ENCODE measurements around the gene GADL1.

Gene GADL1

DNA sequence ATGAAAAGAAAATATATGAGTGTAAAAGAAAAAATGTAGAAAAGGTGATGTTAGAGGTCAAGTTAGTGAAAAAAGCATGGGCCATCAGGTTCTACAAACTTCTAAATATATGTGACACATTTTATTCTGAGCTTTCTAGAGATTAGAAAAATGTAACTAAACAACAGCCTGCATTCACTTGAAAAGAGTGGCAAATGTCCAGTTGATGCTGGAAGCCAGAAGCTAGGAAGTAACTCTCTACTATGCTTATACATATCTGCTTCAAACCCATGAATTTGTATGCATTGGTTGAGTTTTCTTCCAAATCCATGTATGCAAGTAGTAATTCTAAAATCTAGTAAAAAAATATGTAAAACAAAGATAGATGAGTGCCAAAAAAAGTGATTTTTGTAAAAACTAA, 164.5 kb downstream of the GADL1 start:
- DNase-seq, result no peak
- TF ChIP-seq POLR2A (IDR thresholded peaks at IDR 0.05; ENCODE audit: low read length) (no peak), GATA1 (IDR thresholded peaks at IDR 0.05; ENCODE audit: low read depth, low read length) (no peak)

DNA sequence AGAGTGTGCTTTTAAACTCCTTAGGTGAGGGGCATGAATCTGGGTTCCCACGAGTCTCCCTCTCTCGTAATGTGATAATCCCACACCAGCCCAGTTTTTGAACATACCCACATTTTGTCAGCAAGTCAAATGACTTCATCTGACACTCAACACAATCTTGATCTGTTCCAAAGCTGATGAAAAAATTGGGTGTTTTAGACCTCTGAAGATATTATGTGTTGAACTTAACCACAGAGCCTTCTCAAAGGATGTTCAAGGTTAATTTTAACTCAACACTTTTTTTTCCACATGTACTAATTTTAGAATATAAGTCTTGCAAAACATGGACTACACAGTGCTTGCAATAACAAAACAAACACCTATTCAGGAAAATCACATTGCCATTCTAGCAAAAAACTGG, 164.9 kb downstream of the GADL1 start:
- DNase-seq, result no peak
- TF ChIP-seq GATA1 (IDR thresholded peaks at IDR 0.05; ENCODE audit: low read depth, low read length) (no peak), POLR2A (IDR thresholded peaks at IDR 0.05; ENCODE audit: low read length) (no peak)

- TF ChIP-seq POLR2A (IDR thresholded peaks at IDR 0.05; ENCODE audit: low read length) (no peak), GATA1 (IDR thresholded peaks at IDR 0.05; ENCODE audit: low read depth, low read length) (no peak)
- no peak for DNase-seq
These were observed 166.3 kb downstream of the GADL1 start for GRCh38 chr3:30728143-30728542.

DNA sequence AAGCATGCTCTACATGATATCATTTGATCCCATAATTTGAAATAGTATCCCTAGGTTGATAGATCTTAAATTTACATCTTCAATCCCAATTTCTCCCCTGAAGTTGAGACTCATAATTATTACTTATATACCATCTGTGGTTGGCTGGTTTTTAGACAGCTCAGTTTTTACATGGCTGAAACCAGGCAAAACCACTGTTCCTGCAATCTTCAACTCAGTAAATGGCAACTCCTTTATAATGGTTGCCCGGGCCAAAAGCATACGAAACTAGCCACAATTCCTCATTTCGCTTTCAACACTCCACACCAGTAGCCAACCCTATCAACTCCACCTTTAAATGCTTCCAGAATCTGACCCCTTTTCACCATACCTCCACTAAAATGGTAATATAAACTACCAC, 169.6 kb downstream of the GADL1 start:
- DNase-seq, result no peak
- TF ChIP-seq GATA1 (IDR thresholded peaks at IDR 0.05; ENCODE audit: low read depth, low read length) (no peak), POLR2A (IDR thresholded peaks at IDR 0.05; ENCODE audit: low read length) (no peak)

DNA sequence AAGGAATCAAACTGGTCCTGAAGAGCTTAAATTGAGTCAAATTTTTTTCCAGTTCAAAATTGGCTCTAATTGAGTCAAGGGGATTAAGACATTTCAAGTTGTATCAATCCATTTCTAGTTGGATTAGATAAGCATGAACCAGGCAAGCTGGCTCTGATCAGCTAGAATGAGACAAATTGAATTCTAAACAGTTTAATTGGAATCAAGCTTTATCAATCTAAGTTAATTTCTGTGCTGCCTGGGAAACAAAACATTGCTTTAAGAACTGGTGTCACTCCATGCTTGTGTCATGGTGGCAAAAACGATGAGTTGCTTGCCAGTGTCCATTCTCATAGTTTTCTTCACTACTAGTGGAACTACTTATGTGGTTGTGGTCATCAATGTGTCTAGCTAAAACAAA, 171.2 kb downstream of the GADL1 start:
- no peak for TF ChIP-seq GATA1 (IDR thresholded peaks at IDR 0.05; ENCODE audit: low read depth, low read length)
- TF ChIP-seq POLR2A (IDR thresholded peaks at IDR 0.05; ENCODE audit: low read length), result no peak
- DNase-seq, result no peak

DNA sequence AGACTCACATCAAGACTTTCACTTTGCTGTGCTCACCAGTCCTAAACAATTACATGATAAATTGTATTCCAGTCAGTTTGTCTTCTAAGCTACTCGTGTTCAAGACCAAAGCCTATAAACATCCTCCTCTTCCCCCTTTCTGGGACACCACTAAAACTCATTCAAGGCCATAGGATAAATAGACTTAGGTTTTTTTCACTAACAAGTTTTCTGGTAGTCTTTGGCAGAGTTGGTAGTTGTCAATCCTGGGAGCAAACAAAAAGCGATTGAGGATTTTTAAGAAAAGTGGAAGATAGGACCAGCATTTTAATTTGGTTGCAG, 173.2 kb downstream of the GADL1 start:
- DNase-seq, result no peak
- TF ChIP-seq POLR2A (IDR thresholded peaks at IDR 0.05; ENCODE audit: low read length) (no peak), GATA1 (IDR thresholded peaks at IDR 0.05; ENCODE audit: low read depth, low read length) (no peak)

DNA sequence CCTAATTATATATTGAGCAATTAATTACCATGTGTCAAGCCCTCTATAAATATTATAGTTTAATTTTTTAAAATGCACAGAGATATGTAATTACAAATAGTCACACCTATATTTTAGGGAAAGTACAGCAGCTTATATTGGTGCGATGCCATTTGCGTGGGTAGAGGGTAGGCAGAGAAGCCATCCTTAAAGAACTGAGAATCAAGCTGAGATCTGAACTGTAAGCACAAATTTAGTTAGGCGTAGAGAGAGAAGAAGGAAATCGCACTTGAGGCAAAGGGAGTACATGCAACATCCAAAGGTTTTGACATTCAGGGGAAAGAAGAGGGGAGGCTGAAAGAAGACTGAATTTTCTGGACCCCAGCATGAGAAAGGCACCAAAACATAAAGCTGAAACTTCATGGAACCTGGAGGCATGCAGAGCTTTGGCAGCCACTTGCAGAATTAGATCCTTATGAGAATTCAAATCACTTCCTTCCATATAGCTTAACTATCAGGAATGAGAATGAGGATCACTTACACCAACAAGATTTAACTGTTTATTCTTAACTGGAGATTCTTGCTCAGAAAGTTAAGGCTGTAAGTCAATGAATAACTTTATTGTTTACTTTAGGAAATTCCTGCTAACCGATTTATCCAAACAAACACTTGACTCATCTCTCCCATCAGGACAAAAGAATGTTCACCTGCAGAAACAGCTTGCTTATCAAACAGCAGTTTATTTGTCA, 173.7 kb downstream of the GADL1 start:
- TF ChIP-seq GATA1 (IDR thresholded peaks at IDR 0.05; ENCODE audit: low read depth, low read length) (no peak), POLR2A (IDR thresholded peaks at IDR 0.05; ENCODE audit: low read length) (no peak)
- DNase-seq, result no peak

- no peak for DNase-seq
- TF ChIP-seq GATA1 (IDR thresholded peaks at IDR 0.05; ENCODE audit: low read depth, low read length) (no peak), POLR2A (IDR thresholded peaks at IDR 0.05; ENCODE audit: low read length) (no peak)
These were observed 174.9 kb downstream of the GADL1 start for GRCh38 chr3:30719536-30719935.

- DNase-seq, result no peak
- TF ChIP-seq GATA1 (IDR thresholded peaks at IDR 0.05; ENCODE audit: low read depth, low read length) (no peak), POLR2A (IDR thresholded peaks at IDR 0.05; ENCODE audit: low read length) (no peak)
These were observed 180.5 kb downstream of the GADL1 start for GRCh38 chr3:30713885-30714503.

- TF ChIP-seq GATA1 (IDR thresholded peaks at IDR 0.05; ENCODE audit: low read depth, low read length) (no peak), POLR2A (IDR thresholded peaks at IDR 0.05; ENCODE audit: low read length) (no peak)
- no peak for DNase-seq
These were observed 181.5 kb downstream of the GADL1 start for GRCh38 chr3:30712991-30713390.

DNA sequence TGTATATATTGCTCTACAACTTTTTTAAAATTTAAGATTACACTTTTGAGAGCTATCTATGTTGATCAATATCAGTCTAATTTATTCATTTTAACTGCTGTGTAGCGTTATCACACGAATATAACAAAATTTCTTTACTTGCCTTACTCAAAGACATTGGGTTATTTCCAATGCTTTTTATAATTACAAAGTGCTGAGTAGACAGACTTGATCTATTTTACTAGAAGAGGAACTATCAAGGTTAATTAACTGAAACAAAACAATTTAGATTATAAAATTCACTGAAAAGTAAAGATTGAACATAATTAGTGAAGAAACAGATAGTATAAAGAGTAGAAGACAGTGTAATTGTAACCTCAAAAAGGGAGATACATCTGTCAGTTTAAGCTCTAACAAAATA, 182.6 kb downstream of the GADL1 start:
- TF ChIP-seq POLR2A (IDR thresholded peaks at IDR 0.05; ENCODE audit: low read length), result no peak
- TF ChIP-seq GATA1 (IDR thresholded peaks at IDR 0.05; ENCODE audit: low read depth, low read length), result no peak
- DNase-seq, result no peak

DNA sequence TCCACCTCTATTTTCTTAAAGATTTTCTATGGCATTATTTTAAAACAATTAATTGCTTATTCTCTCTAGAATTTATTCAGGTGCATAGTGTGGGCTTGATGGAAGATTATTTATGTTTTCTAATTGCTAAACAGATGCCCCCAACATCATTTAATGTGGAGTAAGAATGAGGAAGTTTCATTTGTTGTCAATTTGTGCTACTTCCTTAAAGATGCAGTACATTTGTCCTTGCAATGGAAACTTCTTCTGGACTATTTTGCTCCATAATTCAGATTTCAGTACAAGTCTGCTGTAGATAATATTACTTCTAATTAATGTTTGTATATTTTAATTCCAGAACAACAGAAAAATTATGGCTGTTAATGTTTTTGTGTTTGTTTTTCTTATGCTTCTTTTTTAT, 183.3 kb downstream of the GADL1 start:
- DNase-seq, result no peak

GRCh38 chr3:30710017-30710416, 184.4 kb downstream of the GADL1 start:
- TF ChIP-seq POLR2A (IDR thresholded peaks at IDR 0.05; ENCODE audit: low read length) (no peak), GATA1 (IDR thresholded peaks at IDR 0.05; ENCODE audit: low read depth, low read length) (no peak)
- no peak for DNase-seq

More for the DNA sequence above, 183.3 kb downstream of the GADL1 start:
- no peak for TF ChIP-seq POLR2A (IDR thresholded peaks at IDR 0.05; ENCODE audit: low read length)
- TF ChIP-seq GATA1 (IDR thresholded peaks at IDR 0.05; ENCODE audit: low read depth, low read length), result no peak

GRCh38 chr3:30708472-30708871, 186.0 kb downstream of the GADL1 start:
- no peak for TF ChIP-seq POLR2A (IDR thresholded peaks at IDR 0.05; ENCODE audit: low read length)
- no peak for TF ChIP-seq GATA1 (IDR thresholded peaks at IDR 0.05; ENCODE audit: low read depth, low read length)
- DNase-seq, result no peak

GRCh38 chr3:30707825-30708224, 186.6 kb downstream of the GADL1 start:
- TF ChIP-seq GATA1 (IDR thresholded peaks at IDR 0.05; ENCODE audit: low read depth, low read length) (no peak), POLR2A (IDR thresholded peaks at IDR 0.05; ENCODE audit: low read length) (no peak)
- no peak for DNase-seq
